Neutrophil (primary cell): Measurements from ENCODE around the gene CACNA2D3.

Experiments used
- H3K27ac ChIP-seq: fragments of 200-600 bp; sonication (generic); 2 replicates; pipeline ENCODE4 v1.5.1; 2016; ENCODE audit warnings: mild to moderate bottlenecking, moderate library complexity
- H3K27me3 ChIP-seq: fragments of 200-600 bp; sonication (generic); 2 replicates; pipeline ENCODE4 v1.6.0; 2016; ENCODE audit warnings: mild to moderate bottlenecking
- H3K36me3 ChIP-seq: fragments of 200-600 bp; sonication (generic); 2 replicates; pipeline ENCODE4 v1.5.1; 2017
- H3K4me1 ChIP-seq, 2 experiments: fragments of 200-600 bp in 1 of 2; sonication (generic) in 1 of 2; 1 replicate in 1 of 2; 2 replicates in 1 of 2; pipeline versions ENCODE4 v1.5.1 to v1.6.1; 2013 to 2016; ENCODE audit warnings: low read depth in 1 of 2, low read length in 1 of 2, mild to moderate bottlenecking in 1 of 2, moderate library complexity in 1 of 2; ENCODE audit not compliant: control insufficient read depth in 1 of 2, insufficient read depth in 1 of 2
- H3K4me3 ChIP-seq, 2 experiments: fragments of 200-600 bp in 1 of 2; sonication (generic) in 1 of 2; 1 replicate in 1 of 2; 2 replicates in 1 of 2; pipeline ENCODE4 v1.5.1; 2013 to 2016; ENCODE audit warnings: low read depth in 1 of 2, low read length in 1 of 2, mild to moderate bottlenecking in 1 of 2, moderate library complexity in 1 of 2
- H3K9me3 ChIP-seq: fragments of 200-600 bp; sonication (generic); 2 replicates; pipeline ENCODE4 v1.5.1; 2016
- TF ChIP-seq, protein P1 (sequence below): fragments of 200-600 bp; sonication (generic); IDR thresholded peaks from 2 replicates; pipeline ENCODE4 v1.5.1; 2016; ENCODE audit warnings: antibody characterized with exemption

CACNA2D3 gene

DNA sequence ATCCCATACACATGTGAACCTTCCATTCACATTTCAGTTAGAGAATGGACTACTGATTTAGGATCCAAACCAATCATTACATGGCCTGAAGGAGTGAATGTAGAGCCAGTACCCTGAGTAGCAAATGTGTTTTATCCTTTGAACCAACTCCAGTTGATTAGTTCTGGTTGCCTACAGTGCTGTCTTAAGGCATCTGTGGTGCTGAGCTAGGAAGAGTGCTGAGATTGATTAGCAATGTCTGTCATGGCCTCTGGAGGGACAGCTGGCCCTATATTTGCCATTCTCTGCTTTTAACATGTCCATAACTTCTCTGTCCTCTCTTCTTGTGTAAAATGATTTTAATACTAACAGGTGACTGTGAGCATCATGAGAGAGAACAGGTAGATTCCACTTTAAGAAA lies 794.4 kb downstream of the CACNA2D3 start:
- H3K9me3 ChIP-seq, result no peaks in the 10 kb centered on the region
- no peaks in the 10 kb centered on the region for H3K27me3 ChIP-seq
- no peak overlapping the region for H3K27ac ChIP-seq
- no peak overlapping the region for H3K4me3 ChIP-seq
- no peaks in the 10 kb centered on the region for H3K36me3 ChIP-seq
- TF ChIP-seq, protein P1, sequence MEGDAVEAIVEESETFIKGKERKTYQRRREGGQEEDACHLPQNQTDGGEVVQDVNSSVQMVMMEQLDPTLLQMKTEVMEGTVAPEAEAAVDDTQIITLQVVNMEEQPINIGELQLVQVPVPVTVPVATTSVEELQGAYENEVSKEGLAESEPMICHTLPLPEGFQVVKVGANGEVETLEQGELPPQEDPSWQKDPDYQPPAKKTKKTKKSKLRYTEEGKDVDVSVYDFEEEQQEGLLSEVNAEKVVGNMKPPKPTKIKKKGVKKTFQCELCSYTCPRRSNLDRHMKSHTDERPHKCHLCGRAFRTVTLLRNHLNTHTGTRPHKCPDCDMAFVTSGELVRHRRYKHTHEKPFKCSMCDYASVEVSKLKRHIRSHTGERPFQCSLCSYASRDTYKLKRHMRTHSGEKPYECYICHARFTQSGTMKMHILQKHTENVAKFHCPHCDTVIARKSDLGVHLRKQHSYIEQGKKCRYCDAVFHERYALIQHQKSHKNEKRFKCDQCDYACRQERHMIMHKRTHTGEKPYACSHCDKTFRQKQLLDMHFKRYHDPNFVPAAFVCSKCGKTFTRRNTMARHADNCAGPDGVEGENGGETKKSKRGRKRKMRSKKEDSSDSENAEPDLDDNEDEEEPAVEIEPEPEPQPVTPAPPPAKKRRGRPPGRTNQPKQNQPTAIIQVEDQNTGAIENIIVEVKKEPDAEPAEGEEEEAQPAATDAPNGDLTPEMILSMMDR, result no peak
- no peaks in the 10 kb centered on the region for H3K4me1 ChIP-seq

DNA sequence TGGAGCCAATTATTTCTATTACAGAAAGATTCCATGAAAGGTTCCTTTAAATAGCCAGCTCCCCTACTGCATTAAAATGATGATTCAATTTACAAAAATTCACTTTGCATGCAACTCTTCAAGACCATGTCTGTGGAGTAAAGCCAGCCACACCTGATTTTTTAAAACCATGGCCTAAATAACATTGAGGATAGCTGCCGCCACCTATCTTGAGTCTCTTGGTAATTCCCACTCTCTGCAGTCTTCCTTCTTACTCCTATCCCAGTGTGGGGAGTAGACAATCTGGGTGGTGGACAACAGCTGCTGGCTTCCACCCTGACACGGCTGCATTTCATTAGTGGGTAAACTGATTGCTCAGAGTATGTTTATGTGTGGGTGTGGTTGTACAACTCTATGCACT lies 794.8 kb downstream of the CACNA2D3 start:
- Histone ChIP-seq H3K27me3 (no peaks in the 10 kb centered on the region), H3K4me1 (no peaks in the 10 kb centered on the region), H3K36me3 (no peaks in the 10 kb centered on the region), H3K9me3 (no peaks in the 10 kb centered on the region), H3K4me3 (no peak overlapping the region), H3K27ac (no peak overlapping the region)
- TF ChIP-seq, protein P1, result no peak

DNA sequence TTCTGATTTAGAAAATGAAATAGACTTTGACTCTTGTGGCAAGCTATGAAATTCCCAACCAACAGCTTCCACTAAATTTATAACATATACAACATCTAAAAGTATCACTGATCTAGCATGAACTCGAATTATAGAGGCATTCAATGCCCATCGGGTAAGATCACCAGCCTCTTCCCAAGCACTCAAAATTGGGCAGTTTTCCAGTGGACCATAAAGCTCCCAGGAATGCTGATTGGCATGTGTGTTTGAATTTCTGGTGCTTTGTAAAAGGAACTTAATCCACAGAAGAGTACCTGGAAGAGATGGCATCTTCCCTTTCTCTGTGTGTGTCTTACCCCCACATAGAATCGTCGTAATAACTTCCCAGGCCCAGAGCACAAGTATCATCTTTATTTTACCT lies 795.5 kb downstream of the CACNA2D3 start:
- H3K27ac ChIP-seq, result no peak overlapping the region
- H3K4me1 ChIP-seq, result no peaks in the 10 kb centered on the region
- TF ChIP-seq, protein P1, result no peak
- no peaks in the 10 kb centered on the region for H3K9me3 ChIP-seq
- H3K4me3 ChIP-seq, result no peak overlapping the region
- no peaks in the 10 kb centered on the region for H3K36me3 ChIP-seq
- no peaks in the 10 kb centered on the region for H3K27me3 ChIP-seq

DNA sequence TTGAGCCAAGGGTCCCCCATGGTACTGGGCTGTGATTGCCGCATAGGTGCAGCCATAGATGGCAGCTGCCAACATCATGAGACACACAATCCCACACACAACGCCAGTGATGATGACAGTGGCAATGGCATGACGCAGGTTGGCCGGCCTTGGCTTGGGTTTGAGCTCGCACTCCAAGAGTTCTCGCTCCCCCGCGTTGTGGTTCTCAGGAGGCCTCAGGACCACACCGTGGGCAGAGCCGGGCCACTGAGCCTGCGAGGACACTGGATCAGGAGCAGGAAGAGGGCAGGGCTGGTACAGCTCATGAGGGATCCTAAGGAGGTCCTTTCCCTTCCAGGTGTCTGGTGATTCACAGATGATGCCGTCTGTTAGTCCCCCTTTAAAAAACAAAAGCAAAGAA lies 796.2 kb downstream of the CACNA2D3 start:
- no peak overlapping the region for H3K4me3 ChIP-seq
- no peak overlapping the region for H3K27ac ChIP-seq
- H3K27me3 ChIP-seq, result no peaks in the 10 kb centered on the region
- TF ChIP-seq, protein P1, result no peak
- H3K4me1 ChIP-seq, result no peaks in the 10 kb centered on the region
- H3K9me3 ChIP-seq, result no peaks in the 10 kb centered on the region
- H3K36me3 ChIP-seq, result no peaks in the 10 kb centered on the region

DNA sequence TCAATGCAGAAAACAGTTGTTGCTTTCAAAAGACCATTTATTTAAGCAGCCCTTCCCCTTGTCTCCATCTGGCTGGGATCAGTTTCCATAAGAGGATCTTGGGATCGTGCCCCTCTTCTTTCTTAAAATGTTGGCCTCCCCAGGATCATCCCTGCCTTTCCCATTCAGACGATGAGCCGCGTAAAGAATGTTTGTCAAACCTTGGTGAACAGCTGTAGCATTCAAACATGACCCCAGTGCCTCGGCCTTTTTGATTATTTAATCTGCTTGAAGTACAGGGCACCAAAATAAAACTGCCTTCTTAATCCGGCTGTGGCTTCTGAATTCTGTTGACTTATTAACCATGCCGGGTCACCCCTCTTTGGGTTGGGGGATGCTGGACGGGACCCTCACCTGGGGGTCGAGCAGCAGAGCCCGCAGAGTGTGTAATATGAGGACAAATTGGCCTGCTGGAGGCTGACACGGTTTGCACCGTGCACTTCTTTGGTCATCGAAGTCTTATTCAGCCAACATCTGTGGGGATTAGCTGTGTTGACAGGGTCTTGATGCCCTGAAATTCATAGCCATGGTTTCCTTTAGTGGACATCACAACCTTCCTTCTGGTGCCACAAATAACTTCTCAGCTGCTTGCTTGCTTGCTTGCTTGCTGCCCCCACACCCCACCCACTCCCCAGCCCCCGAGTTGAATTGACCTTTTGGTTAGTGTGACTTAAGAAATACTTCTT lies 805.9 kb downstream of the CACNA2D3 start, which contains the start of gene LRTM1:
Gene LRTM1 (minus strand): TSS at position 14 of the 725 bp plus-strand sequence. CDS start 148 bp downstream, outside the sequence.
- H3K4me3 ChIP-seq, result no peak within 1 kb of the TSS
- no peaks in the 10 kb centered on the region for H3K9me3 ChIP-seq
- H3K27ac ChIP-seq, result no peak within 1 kb of the TSS
- no peaks in the 10 kb centered on the region for H3K27me3 ChIP-seq
- TF ChIP-seq, protein P1, result no peak
- no peaks in the 10 kb centered on the region for H3K4me1 ChIP-seq
- H3K36me3 ChIP-seq, result no peaks in the 10 kb centered on the region
